IMR-90 (cell line): ENCODE measurements around the gene MRPL12. TPM values are rescaled to one million over a fixed set of nuclear protein-coding genes. Genes with fewer than 3 reads are reported as not detected.

Experiments used
- ATAC-seq: fragments of 200-7000 bp; cut with Tn5 transposase; 2 replicates; pipeline ENCODE4 v1.9.1; 2020; ENCODE audit warnings: low read depth, mild to moderate bottlenecking, moderate library complexity
- BruUV-seq: library from RNA; stranded (reverse); fragments of 400-500 nt; replicated peaks from 2 replicates; lab custom pipeline; 2021; lab: Mats Ljungman, UMichigan
- CTCF ChIA-PET: fragments of 300-600 bp; formaldehyde crosslinking; extraction: SDS; loops from one replicate; lab custom pipeline; 2021; ENCODE audit warnings: antibody characterized with exemption; lab: Yijun Ruan, JAX
- POLR2A ChIA-PET: fragments of 300-600 bp; sonication (Branson Sonifier 250); formaldehyde crosslinking; loops from one replicate; lab custom pipeline; 2022; ENCODE audit warnings: antibody characterized with exemption; ENCODE audit not compliant: unreplicated experiment; lab: Charles Lee
- DNase-seq: peaks from one replicate; pipeline ENCODE4 v3.0.0; 2013
- H2AFZ ChIP-seq: replicated peaks from 2 replicates; pipeline ENCODE3; 2013; ENCODE audit warnings: low read length, mild to moderate bottlenecking; ENCODE audit not compliant: poor library complexity
- H2AK5ac ChIP-seq: 2 replicates; pipeline ENCODE4 v1.6.1; 2013; ENCODE audit warnings: low read depth, low read length, inconsistent platforms
- H2AK9ac ChIP-seq: replicated peaks from 2 replicates; pipeline ENCODE3; 2013; ENCODE audit warnings: mild to moderate bottlenecking, low read depth, low read length, moderate library complexity; ENCODE audit not compliant: poor library complexity
- H2BK120ac ChIP-seq: 2 replicates; pipeline ENCODE4 v1.6.1; 2013; ENCODE audit warnings: low read depth, low read length, inconsistent platforms
- H2BK15ac ChIP-seq: 3 replicates; pipeline ENCODE4 v1.6.1; 2013; ENCODE audit warnings: low read depth, low read length, inconsistent platforms
- H2BK20ac ChIP-seq: 2 replicates; pipeline ENCODE4 v1.6.1; 2013; ENCODE audit warnings: low read depth, mild to moderate bottlenecking, inconsistent platforms, low read length, moderate library complexity
- H2BK5ac ChIP-seq: 2 replicates; pipeline ENCODE4 v1.6.1; 2013; ENCODE audit warnings: mild to moderate bottlenecking, low read depth, low read length, inconsistent platforms; ENCODE audit not compliant: poor library complexity, severe bottlenecking
- H3K14ac ChIP-seq: replicated peaks from 2 replicates; pipeline ENCODE4 v1.6.1; 2013; ENCODE audit warnings: low read depth, low read length, inconsistent platforms
- H3K18ac ChIP-seq: 2 replicates; pipeline ENCODE4 v1.6.1; 2013; ENCODE audit warnings: low read depth, low read length, control low read depth
- H3K23ac ChIP-seq: 2 replicates; pipeline ENCODE4 v1.6.1; 2013; ENCODE audit warnings: low read depth, low read length, inconsistent platforms
- H3K27ac ChIP-seq: 2 replicates; pipeline ENCODE4 v1.5.1; 2013; ENCODE audit warnings: mild to moderate bottlenecking, control low read depth, low read length; ENCODE audit not compliant: insufficient read depth
- H3K27me3 ChIP-seq: 2 replicates; pipeline ENCODE4 v1.6.1; 2013; ENCODE audit warnings: low read length; ENCODE audit not compliant: control insufficient read depth, insufficient read depth
- H3K36me3 ChIP-seq: 2 replicates; pipeline ENCODE4 v1.6.1; 2013; ENCODE audit warnings: low read length, mixed read lengths; ENCODE audit not compliant: control insufficient read depth, insufficient read depth
- H3K4ac ChIP-seq: 2 replicates; pipeline ENCODE4 v1.6.1; 2013; ENCODE audit warnings: low read depth, low read length, inconsistent platforms
- H3K4me1 ChIP-seq: 2 replicates; pipeline ENCODE4 v1.6.1; 2013; ENCODE audit warnings: low read length, mixed read lengths; ENCODE audit not compliant: control insufficient read depth, insufficient read depth
- H3K4me2 ChIP-seq: 2 replicates; pipeline ENCODE4 v1.6.1; 2013; ENCODE audit warnings: low read depth, mild to moderate bottlenecking, control low read depth, low read length, moderate library complexity
- H3K4me3 ChIP-seq: 2 replicates; pipeline ENCODE4 v1.5.1; 2013; ENCODE audit warnings: low read depth, mild to moderate bottlenecking, control low read depth, low read length, moderate library complexity; ENCODE audit not compliant: insufficient read depth
- H3K56ac ChIP-seq: 2 replicates; pipeline ENCODE4 v1.6.1; 2013; ENCODE audit warnings: low read length, inconsistent platforms; ENCODE audit not compliant: insufficient read depth; ENCODE audit errors: extremely low read depth
- H3K79me1 ChIP-seq, 2 experiments: 2 replicates each; pipeline ENCODE4 v1.6.1; 2013; ENCODE audit warnings: low read length in 2 of 2, inconsistent platforms in 1 of 2, low read depth in 1 of 2
- H3K9ac ChIP-seq: 2 replicates; pipeline ENCODE4 v1.6.1; 2013; ENCODE audit warnings: low read depth, low read length, control low read depth
- H3K9me1 ChIP-seq: 2 replicates; pipeline ENCODE4 v1.6.1; 2013; ENCODE audit warnings: low read length, inconsistent platforms; ENCODE audit not compliant: insufficient read depth
- H3K9me3 ChIP-seq: 2 replicates; pipeline ENCODE4 v1.6.1; 2013; ENCODE audit warnings: low read length; ENCODE audit not compliant: control insufficient read depth, insufficient read depth
- H4K20me1 ChIP-seq: 2 replicates; pipeline ENCODE4 v1.6.1; 2013; ENCODE audit warnings: low read length, inconsistent platforms; ENCODE audit not compliant: insufficient read depth
- H4K5ac ChIP-seq: 2 replicates; pipeline ENCODE4 v1.6.1; 2013; ENCODE audit warnings: mild to moderate bottlenecking, low read depth, low read length, control low read depth
- H4K8ac ChIP-seq, 2 experiments: 2 replicates each; pipeline ENCODE4 v1.6.1; 2013; ENCODE audit warnings: low read depth in 2 of 2, low read length in 2 of 2, control low read depth in 1 of 2, inconsistent platforms in 1 of 2
- H4K91ac ChIP-seq: 2 replicates; pipeline ENCODE4 v1.6.1; 2013; ENCODE audit warnings: low read depth, low read length, inconsistent platforms; ENCODE audit not compliant: insufficient read depth
- BHLHE40 ChIP-seq: fragments of 150-350 bp; IDR thresholded peaks from 2 replicates; pipeline ENCODE4 v1.6.1; 2016; ENCODE audit warnings: mild to moderate bottlenecking, low read depth, low read length
- CHD1 ChIP-seq: IDR thresholded peaks from 2 replicates; pipeline ENCODE4 v1.6.1; 2012; ENCODE audit warnings: low read depth, low read length, improper control_type of control experiment
- CTCF ChIP-seq: conservative IDR thresholded peaks from 2 replicates; pipeline ENCODE4 v1.5.1; 2012; ENCODE audit warnings: mild to moderate bottlenecking, low read depth, low read length, improper control_type of control experiment
- FOS ChIP-seq: fragments of 150-350 bp; IDR thresholded peaks from 2 replicates; pipeline ENCODE4 v1.6.1; 2016; ENCODE audit warnings: low read depth, low read length
- MAFK ChIP-seq: IDR thresholded peaks from 2 replicates; pipeline ENCODE4 v1.6.1; 2012; ENCODE audit warnings: low read depth, low read length, improper control_type of control experiment
- RAD21 ChIP-seq: IDR thresholded peaks from 2 replicates; pipeline ENCODE4 v1.6.1; 2012; ENCODE audit warnings: low read length, improper control_type of control experiment
- RCOR1 ChIP-seq: IDR thresholded peaks from 2 replicates; pipeline ENCODE4 v1.6.1; 2012; ENCODE audit warnings: mild to moderate bottlenecking, low read length, improper control_type of control experiment; ENCODE audit not compliant: insufficient replicate concordance
- WGBS, 2 experiments: methylation state at CpG; one replicate each; pipeline versions ENCODE4 v1.1.5 to v1.1.7; 2013; ENCODE audit warnings: missing lambda C conversion rate in 2 of 2; ENCODE audit not compliant: insufficient read length in 1 of 2; ENCODE audit errors: extremely low coverage in 2 of 2; 5-methylcytosine and 5-hydroxymethylcytosine counted together
- dilution Hi-C: fragments of 300-500 bp; cut with HindIII; formaldehyde crosslinking; loops from one replicate; pipeline ENCODE4 v1.14.3; 2018; ENCODE audit warnings: low sequenced_read_pairs; ENCODE audit not compliant: unreplicated experiment
- in situ Hi-C: fragments of 300-500 bp; cut with MboI; formaldehyde crosslinking; loops from 3 replicates; pipeline ENCODE4 v1.14.3; 2019; ENCODE audit warnings: low sequenced_read_pairs, inconsistent platforms, mixed read lengths
- intact Hi-C: fragments of 100-400 bp; cut with micrococcal nuclease; formaldehyde crosslinking; loops from 2 replicates; pipeline ENCODE4 v1.10.0; 2022
- polyA plus RNA-seq, 3 experiments: library from polyadenylated mRNA; depleted of rRNA; stranded (reverse); fragments of >200 nt; gene quantifications; 2 replicates each; pipeline ENCODE4 v1.2.3, GENCODE V29; 2012; ENCODE audit warnings: low replicate concordance in 1 of 3
- total RNA-seq: library from RNA; depleted of rRNA; stranded (reverse); fragments of >200 nt; gene quantifications from 2 replicates; pipeline ENCODE4 v1.2.3, GENCODE V29; 2012

MRPL12 gene
- total and polyA plus RNA-seq, 2 of the 4 experiments (the other 2 are of a cell fraction): 17.2 to 111 TPM

- no CpG with 5 or more reads among the region's 10 CpGs for WGBS, 2 experiments
- H2BK5ac ChIP-seq: no peak overlapping the region
- dilution Hi-C loops (no loop called here), in situ Hi-C loops (no loop called here), intact Hi-C loops (no loop called here)
- H2AK5ac ChIP-seq: no peak overlapping the region
- H2BK15ac ChIP-seq: no peak overlapping the region
- CTCF ChIA-PET: interaction anchor here (0.7 kb wide), 1 partner anchor 181 kb away, joined by 3 read pairs; no protein-coding TSS in a partner anchor
- TF ChIP-seq RCOR1 (no peak), CTCF (no peak), CHD1 (no peak), FOS (no peak), BHLHE40 (no peak), MAFK (peak; percentile 100), RAD21 (no peak)
- peak overlapping the region; percentile 61 for H2AK9ac ChIP-seq
- H3K79me1 ChIP-seq: no peaks in the 10 kb centered on the region
- no peak overlapping the region for H2BK120ac ChIP-seq
- H3K4me1 ChIP-seq: no peaks in the 10 kb centered on the region
- POLR2A ChIA-PET: no interaction called here
- no peaks in the 10 kb centered on the region for H3K9me1 ChIP-seq
- H4K8ac ChIP-seq: no peak overlapping the region
- no peak overlapping the region for H4K5ac ChIP-seq
- no peaks in the 10 kb centered on the region for H3K27me3 ChIP-seq
- no peak overlapping the region for H3K14ac ChIP-seq
- H3K9me3 ChIP-seq: no peaks in the 10 kb centered on the region
- no peak overlapping the region for H3K56ac ChIP-seq
- H3K36me3 ChIP-seq: peaks cover 2% of the 10 kb centered on the region; the same call in 1 of the 2 replicates
- no peak overlapping the region for H3K23ac ChIP-seq
- H2AFZ ChIP-seq: no peak overlapping the region
- H3K18ac ChIP-seq: no peak overlapping the region
- no TSS peak for BruUV-seq
- no peak overlapping the region for H3K27ac ChIP-seq
- no peaks in the 10 kb centered on the region for H4K20me1 ChIP-seq
- H3K9ac ChIP-seq: no peak overlapping the region
- no peak overlapping the region for H4K91ac ChIP-seq
- DNase-seq: no peak
- peak; percentile 29 for ATAC-seq
- no peak overlapping the region for H3K4me2 ChIP-seq
- H3K4me3 ChIP-seq: no peak overlapping the region
- H3K4ac ChIP-seq: no peak overlapping the region; the same call in 1 of the 2 replicates
- no peak overlapping the region for H2BK20ac ChIP-seq
Measured at GRCh38 chr17:81722184-81723120, 19.3 kb downstream of the MRPL12 start.
